ENCODE measurements around the gene NBAS. TPM values are rescaled to one million over a fixed set of nuclear protein-coding genes. Genes with fewer than 3 reads are reported as not detected.

The NBAS gene
- total RNA-seq, 2 donors from 2014 or later: 31.5 to 32.0 TPM

- ATAC-seq (ENCODE audit: insufficient number of reproducible peaks, low FRiP score, low read depth): no peak
- Histone ChIP-seq H3K4me1 (ENCODE audit: control insufficient read depth in 1 of 2, low read depth in 2 of 2) (no peaks in the 10 kb centered on the region), H3K27me3 (replicated peaks; ENCODE audit: insufficient read depth) (no peaks in the 10 kb centered on the region), H3K36me3 (peaks cover 3% of the 10 kb centered on the region), H3K4me3 (no peak overlapping the region), H3K27ac (no peak overlapping the region), H3K9me3 (no peaks in the 10 kb centered on the region)
- DNase-seq (ENCODE audit: low spot score): no peak
- no peak for TF ChIP-seq CTCF (IDR thresholded peaks at IDR 0.05)
Measured at GRCh38 chr2:15385184-15385583, 175.9 kb downstream of the NBAS start.

DNA sequence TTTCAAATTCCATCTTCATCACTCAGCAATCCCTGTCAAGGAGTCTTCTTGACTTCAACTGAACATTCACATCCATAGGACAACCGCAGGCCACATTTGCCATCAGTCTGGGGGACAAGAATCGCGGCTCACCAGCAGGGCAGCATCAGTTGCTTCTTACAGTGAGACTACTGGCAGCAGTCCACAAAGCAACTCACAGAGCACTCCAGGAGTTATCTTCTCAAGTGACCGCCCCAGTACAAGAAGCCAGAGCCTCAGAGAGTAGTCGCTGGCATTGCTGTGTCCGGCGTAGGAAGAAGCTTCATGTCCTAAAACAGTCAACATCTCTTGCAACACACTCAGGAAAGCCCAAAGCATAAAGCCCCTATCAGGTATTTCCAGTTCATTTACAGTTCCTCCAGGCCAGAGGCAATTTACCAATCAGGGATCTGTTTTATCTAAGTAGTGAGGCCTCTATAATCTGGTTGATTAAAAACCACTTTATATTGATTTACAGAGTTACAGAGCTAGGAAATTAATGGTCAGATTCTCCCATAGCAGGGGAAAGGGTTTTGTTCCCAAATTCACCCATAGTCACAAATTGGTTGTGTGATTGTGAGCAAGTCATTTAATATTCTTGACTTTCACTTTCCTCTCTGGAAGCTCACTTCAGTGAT, 177.3 kb downstream of the NBAS start:
- ATAC-seq (ENCODE audit: insufficient number of reproducible peaks, low FRiP score, low read depth) (no peak), DNase-seq (ENCODE audit: low spot score) (no peak)
- no peak for TF ChIP-seq CTCF (IDR thresholded peaks at IDR 0.05)

GRCh38 chr2:15378148-15378908, 182.8 kb downstream of the NBAS start:
- Histone ChIP-seq H3K36me3 (peaks cover 7% of the 10 kb centered on the region), H3K4me1 (ENCODE audit: control insufficient read depth in 1 of 2, low read depth in 2 of 2) (no peaks in the 10 kb centered on the region), H3K27ac (no peak overlapping the region), H3K4me3 (no peak overlapping the region), H3K9me3 (no peaks in the 10 kb centered on the region), H3K27me3 (replicated peaks; ENCODE audit: insufficient read depth) (no peaks in the 10 kb centered on the region)
- no peak for TF ChIP-seq CTCF (IDR thresholded peaks at IDR 0.05)
- ATAC-seq (ENCODE audit: insufficient number of reproducible peaks, low FRiP score, low read depth) (no peak), DNase-seq (ENCODE audit: low spot score) (no peak)

More for the DNA sequence above, 177.3 kb downstream of the NBAS start:
- no peak overlapping the region for H3K4me3 ChIP-seq
- no peak overlapping the region for H3K27ac ChIP-seq
- H3K9me3 ChIP-seq: no peaks in the 10 kb centered on the region
- H3K4me1 ChIP-seq (ENCODE audit: control insufficient read depth in 1 of 2, low read depth in 2 of 2): no peaks in the 10 kb centered on the region
- no peaks in the 10 kb centered on the region for H3K27me3 ChIP-seq (replicated peaks; ENCODE audit: insufficient read depth)
- peaks cover 4% of the 10 kb centered on the region for H3K36me3 ChIP-seq

DNA sequence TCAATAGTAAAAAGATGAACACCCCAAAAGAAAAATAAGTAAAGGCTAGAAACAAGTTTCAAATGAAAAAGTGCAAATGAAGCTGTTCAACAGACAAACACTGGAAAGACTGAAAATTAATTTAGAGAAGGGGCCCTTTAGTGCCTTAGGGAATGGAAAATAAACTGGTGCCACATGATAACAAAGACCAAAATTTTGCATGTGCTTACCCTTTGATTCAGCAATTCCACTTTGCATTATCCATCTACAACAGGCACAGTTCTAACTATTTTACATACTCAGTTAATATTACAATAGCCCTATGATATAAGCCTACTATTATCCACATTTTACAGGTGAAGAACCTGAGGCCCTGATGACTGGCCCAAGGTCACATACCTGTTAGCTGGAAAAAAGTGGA, 183.9 kb downstream of the NBAS start:
- H3K36me3 ChIP-seq: peaks cover 7% of the 10 kb centered on the region
- ATAC-seq (ENCODE audit: insufficient number of reproducible peaks, low FRiP score, low read depth) (no peak), DNase-seq (ENCODE audit: low spot score) (no peak)
- H3K4me3 ChIP-seq: no peak overlapping the region
- no peaks in the 10 kb centered on the region for H3K9me3 ChIP-seq
- TF ChIP-seq CTCF (IDR thresholded peaks at IDR 0.05): no peak
- no peaks in the 10 kb centered on the region for H3K4me1 ChIP-seq (ENCODE audit: control insufficient read depth in 1 of 2, low read depth in 2 of 2)
- H3K27me3 ChIP-seq (replicated peaks; ENCODE audit: insufficient read depth): no peaks in the 10 kb centered on the region
- H3K27ac ChIP-seq: no peak overlapping the region

- DNase-seq (ENCODE audit: low spot score) (no peak), ATAC-seq (ENCODE audit: insufficient number of reproducible peaks, low FRiP score, low read depth) (no peak)
- Histone ChIP-seq H3K27ac (no peak overlapping the region), H3K27me3 (replicated peaks; ENCODE audit: insufficient read depth) (no peaks in the 10 kb centered on the region), H3K9me3 (no peaks in the 10 kb centered on the region), H3K4me3 (no peak overlapping the region), H3K36me3 (peaks cover 2% of the 10 kb centered on the region), H3K4me1 (ENCODE audit: control insufficient read depth in 1 of 2, low read depth in 2 of 2) (no peaks in the 10 kb centered on the region)
- no peak for TF ChIP-seq CTCF (IDR thresholded peaks at IDR 0.05)
Measured at GRCh38 chr2:15372019-15372418, 189.1 kb downstream of the NBAS start.

All from thoracic aorta (tissue), 2 donors.